GM12874 (cell line): Measurements from ENCODE around the gene ATP1A1.

ENCODE experiments used
- TF ChIP-seq, protein P1 (sequence below): IDR thresholded peaks from 2 replicates; pipeline ENCODE4 v1.5.1; 2011; ENCODE audit warnings: low read depth, mild to moderate bottlenecking, control low read depth, low read length, moderate library complexity; ENCODE audit not compliant: insufficient read depth

The ATP1A1 gene

DNA sequence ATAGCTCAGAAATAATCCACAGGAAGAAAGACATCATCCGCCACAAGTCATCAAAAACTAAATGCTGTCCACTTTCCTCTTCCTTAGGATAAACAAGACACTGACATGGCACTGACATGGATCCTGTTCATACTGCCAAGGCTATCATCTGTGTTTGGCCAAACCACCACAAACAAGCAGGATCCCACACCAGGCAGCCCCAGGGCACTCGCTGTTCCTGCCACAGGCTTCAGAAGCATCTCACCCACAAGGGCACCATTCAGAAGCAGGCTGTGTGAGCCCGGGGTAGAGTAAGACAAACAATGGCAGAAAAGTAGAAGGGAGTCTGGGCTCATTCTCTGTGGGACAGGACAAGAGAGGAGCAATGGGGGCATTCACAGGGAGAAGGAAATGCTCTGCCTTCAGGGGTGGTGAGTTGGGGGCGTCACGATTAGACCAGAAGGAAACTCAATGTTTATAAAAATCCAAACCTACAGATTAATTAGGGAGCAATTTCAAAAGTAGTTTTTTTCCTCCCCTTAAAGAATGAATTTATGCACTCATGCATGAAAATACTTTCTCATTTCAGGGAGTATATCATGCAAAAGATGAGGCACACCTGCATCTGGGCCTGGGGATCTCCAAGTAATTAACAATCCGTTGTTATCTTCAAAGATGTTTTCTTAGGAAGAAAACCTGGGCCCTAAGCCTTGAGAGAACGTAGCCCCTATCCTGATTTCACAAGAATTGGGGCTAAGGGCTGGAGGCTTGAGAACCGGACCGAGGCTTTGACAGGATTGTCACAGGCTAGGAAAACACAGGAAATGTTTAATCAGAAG is 43.3 kb upstream of the ATP1A1 start:
- TF ChIP-seq, protein P1, sequence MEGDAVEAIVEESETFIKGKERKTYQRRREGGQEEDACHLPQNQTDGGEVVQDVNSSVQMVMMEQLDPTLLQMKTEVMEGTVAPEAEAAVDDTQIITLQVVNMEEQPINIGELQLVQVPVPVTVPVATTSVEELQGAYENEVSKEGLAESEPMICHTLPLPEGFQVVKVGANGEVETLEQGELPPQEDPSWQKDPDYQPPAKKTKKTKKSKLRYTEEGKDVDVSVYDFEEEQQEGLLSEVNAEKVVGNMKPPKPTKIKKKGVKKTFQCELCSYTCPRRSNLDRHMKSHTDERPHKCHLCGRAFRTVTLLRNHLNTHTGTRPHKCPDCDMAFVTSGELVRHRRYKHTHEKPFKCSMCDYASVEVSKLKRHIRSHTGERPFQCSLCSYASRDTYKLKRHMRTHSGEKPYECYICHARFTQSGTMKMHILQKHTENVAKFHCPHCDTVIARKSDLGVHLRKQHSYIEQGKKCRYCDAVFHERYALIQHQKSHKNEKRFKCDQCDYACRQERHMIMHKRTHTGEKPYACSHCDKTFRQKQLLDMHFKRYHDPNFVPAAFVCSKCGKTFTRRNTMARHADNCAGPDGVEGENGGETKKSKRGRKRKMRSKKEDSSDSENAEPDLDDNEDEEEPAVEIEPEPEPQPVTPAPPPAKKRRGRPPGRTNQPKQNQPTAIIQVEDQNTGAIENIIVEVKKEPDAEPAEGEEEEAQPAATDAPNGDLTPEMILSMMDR, result no peak

DNA sequence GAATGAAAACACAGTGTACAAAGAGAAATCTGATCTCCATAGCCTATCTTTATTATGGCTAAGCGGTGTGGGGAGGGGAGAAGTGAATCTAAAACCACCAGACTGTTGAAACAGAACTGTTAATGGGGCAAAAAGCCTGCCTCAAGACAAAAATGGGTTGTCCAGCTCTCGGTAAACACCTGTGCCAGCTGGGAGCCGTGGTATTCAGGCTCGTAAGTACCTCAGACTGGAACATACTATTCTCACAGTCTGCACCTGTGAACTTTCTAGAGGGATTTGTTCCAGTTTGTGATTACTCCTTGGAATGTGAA is 42.7 kb upstream of the ATP1A1 start:
- TF ChIP-seq, protein P1, result no peak

DNA sequence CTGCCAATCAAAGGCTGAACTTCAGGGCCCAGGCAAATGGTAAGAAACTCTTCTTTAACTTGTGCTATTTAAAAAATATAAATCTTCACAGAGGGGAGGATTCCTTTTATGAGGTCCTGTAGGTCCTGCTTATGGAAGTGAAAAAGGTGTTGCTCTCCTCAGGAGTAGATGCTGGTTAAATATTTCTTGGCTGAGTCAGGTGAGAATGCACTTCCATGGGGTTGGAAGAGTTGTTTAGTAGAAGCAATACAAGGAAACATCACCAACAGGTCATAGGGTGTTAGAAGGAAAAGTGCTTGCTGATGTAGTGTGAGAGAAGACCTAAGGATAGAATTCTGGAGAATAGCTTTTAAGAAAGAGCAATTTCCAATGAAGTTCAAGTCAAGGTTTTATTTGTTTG is 42.2 kb upstream of the ATP1A1 start:
- TF ChIP-seq, protein P1, result no peak

DNA sequence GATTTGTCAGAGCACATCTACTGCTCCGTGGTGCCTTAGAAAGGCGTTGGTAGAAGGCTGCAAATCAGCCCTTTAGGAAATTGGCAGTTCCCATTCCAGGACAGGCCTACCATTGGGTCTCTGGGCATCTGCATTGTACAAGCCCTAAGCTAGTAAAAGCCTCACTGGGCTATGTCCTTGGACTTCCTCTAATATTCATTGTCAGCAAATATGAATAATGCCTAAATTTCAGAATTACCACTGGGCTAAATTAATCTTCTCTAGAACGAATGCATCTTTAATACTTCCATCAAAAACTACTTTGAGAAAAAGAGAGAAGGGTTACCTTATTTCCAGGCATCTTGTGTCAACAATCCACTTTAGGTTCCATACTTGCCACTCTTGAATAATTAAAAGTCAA is 41.5 kb upstream of the ATP1A1 start:
- TF ChIP-seq, protein P1, result no peak

DNA sequence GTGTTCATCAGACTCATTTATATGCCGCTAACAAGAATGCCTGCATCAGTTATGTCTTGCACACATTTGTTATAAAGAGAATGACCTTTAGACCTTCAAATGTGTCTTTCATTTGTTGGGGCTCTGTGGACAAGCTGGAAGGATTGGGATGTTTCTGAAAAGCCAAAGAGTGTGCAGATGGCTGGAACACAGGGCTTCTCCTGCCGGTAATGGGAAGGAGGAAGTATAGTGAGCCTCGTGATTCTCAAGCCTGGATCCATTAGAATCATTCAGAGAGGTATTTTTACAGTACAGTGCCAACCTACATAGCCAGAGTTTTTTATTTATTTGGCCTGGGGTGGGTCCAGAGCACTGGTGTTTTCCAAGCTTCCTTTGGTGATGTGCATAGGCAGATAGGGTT is 40.6 kb upstream of the ATP1A1 start:
- TF ChIP-seq, protein P1, result no peak

DNA sequence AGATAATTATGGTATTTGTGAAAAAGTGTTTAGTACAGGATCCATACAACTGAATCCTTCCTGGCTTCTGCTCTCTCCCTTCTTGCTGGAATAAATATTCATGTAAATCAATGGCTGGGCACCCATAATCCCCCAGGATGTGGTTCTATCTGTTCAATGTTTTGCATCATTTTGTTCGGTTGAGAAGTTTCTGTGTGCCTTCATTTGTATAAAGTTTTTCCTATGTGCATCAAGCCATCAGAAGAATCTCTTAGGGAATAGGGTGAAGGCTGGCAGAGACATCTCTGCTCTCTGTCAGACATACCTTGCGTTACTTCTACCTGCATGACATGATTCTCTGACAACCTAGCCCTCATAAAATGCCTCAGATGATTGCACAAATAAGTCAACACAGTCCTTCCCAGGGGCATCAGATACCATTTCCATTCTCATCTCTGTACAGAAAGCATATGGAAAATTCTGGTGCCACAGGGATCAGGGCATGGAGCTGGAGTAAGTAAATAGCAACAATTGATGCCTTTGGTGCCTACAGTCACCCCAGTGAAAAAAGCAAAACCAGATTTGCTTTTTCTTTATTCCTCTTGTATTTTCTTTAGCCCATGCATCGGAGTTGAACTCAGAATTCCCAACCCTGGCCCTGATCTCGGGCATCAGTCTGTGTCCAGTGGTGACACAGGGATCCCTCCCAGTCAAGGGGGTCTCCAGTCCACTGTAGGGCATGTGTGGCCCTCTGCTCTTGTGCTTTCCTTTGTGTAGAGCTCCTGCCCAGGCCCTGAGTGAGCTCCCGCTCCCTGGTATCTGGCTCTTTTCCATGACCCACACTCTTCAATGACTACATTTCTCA is 39.7 kb upstream of the ATP1A1 start:
- TF ChIP-seq, protein P1, result no peak

DNA sequence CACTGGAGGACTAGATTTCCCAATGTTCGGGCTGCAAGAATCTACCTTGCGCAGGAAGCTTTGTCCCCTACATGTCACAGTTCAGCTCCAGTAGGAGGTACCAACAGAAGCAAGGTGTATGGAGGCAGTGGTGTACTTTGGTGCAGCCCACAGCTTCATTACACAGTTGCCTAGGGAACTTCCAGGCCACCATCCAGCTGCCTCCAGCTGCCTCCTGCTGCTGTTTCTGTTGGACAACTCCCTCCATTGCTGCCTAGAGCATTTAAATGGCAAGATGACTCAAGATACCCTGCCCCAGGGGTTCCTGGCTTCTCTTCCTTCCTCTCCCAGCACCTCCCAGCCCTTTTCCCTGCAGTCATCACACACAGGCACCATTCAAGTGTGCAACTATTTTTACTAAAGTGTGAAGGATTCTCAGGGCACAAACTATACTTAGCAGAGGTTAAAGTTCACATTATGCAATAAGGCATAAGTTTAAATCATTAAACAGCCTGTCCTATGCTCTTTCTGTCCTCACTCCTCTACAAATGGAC is 39.0 kb upstream of the ATP1A1 start:
- TF ChIP-seq, protein P1, result no peak
